Smooth muscle cell (in vitro differentiated cells): ENCODE results near the gene CEMP1. TPM values are rescaled to one million over a fixed set of nuclear protein-coding genes. Genes with fewer than 3 reads are reported as not detected.
A peak's percentile ranks its signal among the peaks of the same experiment; 100 is the strongest.
"Not testable (repeated sequence)": the region's sequence is repeated elsewhere in the genome, so short reads cannot be mapped to it uniquely, and the experiment has no call there.

ENCODE experiments used
- DNase-seq: peaks from one replicate; lab custom pipeline; 2025; ENCODE audit not compliant: unreplicated experiment; lab: John Stamatoyannopoulos, UW
- H2AFZ ChIP-seq: fragments of 200-600 bp; sonication (generic); 2 replicates; pipeline ENCODE4 v1.6.0; 2016; ENCODE audit warnings: antibody characterized with exemption, low read depth, mild to moderate bottlenecking
- H3F3A ChIP-seq: fragments of 200-600 bp; sonication (generic); 2 replicates; pipeline ENCODE4 v1.6.0; 2017; ENCODE audit warnings: antibody characterized with exemption, low read depth
- H3K27ac ChIP-seq: fragments of 200-600 bp; sonication (generic); 2 replicates; pipeline ENCODE4 v1.5.1; 2016; ENCODE audit warnings: low read depth, mild to moderate bottlenecking
- H3K27me3 ChIP-seq: fragments of 200-600 bp; sonication (generic); 2 replicates; pipeline ENCODE4 v1.6.1; 2016; ENCODE audit warnings: low read depth, mild to moderate bottlenecking
- H3K36me3 ChIP-seq: fragments of 200-600 bp; sonication (generic); 2 replicates; pipeline ENCODE4 v1.5.1; 2016; ENCODE audit warnings: low read depth
- H3K4me1 ChIP-seq: fragments of 200-600 bp; sonication (generic); 2 replicates; pipeline ENCODE4 v1.5.1; 2016; ENCODE audit warnings: low read depth
- H3K4me2 ChIP-seq: fragments of 200-600 bp; sonication (generic); 2 replicates; pipeline ENCODE4 v1.6.0; 2016; ENCODE audit warnings: mild to moderate bottlenecking
- H3K4me3 ChIP-seq: fragments of 200-600 bp; sonication (generic); 2 replicates; pipeline ENCODE4 v1.5.1; 2016; ENCODE audit warnings: mild to moderate bottlenecking
- H3K79me2 ChIP-seq: fragments of 200-600 bp; sonication (generic); 2 replicates; pipeline ENCODE4 v1.6.0; 2016; ENCODE audit warnings: low read depth, mild to moderate bottlenecking
- H3K9ac ChIP-seq: fragments of 200-600 bp; sonication (generic); 2 replicates; pipeline ENCODE4 v1.6.0; 2016; ENCODE audit warnings: low read depth
- H3K9me3 ChIP-seq: fragments of 200-600 bp; sonication (generic); replicated peaks from 2 replicates; pipeline ENCODE4 v1.5.1; 2016; ENCODE audit warnings: low read depth
- H4K20me1 ChIP-seq: fragments of 200-600 bp; sonication (generic); 2 replicates; pipeline ENCODE4 v1.6.0; 2016; ENCODE audit warnings: low read depth
- WGBS: methylation state at CpG from one replicate; pipeline ENCODE4 v1.1.7; 2016; ENCODE audit warnings: low lambda C conversion rate; 5-methylcytosine and 5-hydroxymethylcytosine counted together
- polyA plus RNA-seq: library from polyadenylated mRNA; unstranded; fragments of >200 nt; fragmentation: Nextera tagmentation; extraction: Ambion mirVana; gene quantifications from 2 replicates; pipeline ENCODE4 v1.2.1, GENCODE V29; 2016
- total RNA-seq: library from RNA; depleted of rRNA; stranded (reverse); fragments of >200 nt; gene quantifications from 2 replicates; pipeline ENCODE4 v1.2.3, GENCODE V29; 2014
- TF ChIP-seq, protein P1 (sequence below): fragments of 200-600 bp; sonication (generic); IDR thresholded peaks from 2 replicates; pipeline ENCODE4 v1.5.1; 2017; ENCODE audit warnings: borderline replicate concordance, mild to moderate bottlenecking, antibody characterized with exemption; ENCODE audit not compliant: insufficient read depth, poor library complexity, severe bottlenecking

Gene CEMP1
- total and polyA plus RNA-seq, 2 experiments from 2014 or later, result 1.7 TPM; not detected in 1

DNA sequence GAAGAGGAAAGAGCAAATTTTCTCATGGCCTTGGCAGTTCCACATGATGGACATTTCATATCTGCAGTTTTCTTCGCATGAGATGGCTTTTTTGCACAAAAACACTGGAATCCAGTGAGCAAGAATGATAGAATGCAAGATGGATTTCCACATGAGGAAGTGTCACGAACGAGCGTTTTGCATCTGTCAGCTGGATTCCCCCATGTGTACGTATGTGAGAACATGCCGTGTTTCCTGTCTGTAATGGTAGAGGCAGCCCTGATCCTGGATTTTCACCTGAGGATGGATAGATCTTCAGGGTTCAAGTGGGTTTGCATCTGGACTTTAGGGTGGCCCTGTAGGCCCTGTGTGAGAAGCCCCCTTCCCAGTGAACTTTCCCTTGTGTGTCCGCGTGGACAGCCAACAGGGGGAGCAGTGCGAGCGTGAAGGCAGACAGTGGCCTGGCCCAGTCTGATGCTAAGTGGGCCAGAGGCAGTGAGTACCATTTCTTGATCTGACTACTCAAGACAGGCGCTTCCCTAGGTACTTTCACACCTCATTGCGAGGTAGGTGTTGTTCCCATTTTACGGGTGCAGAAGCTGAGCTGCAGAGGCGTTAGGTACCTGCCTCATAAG is 8.7 kb upstream of the CEMP1 start:
- H3K4me1 ChIP-seq, H3K4me2 ChIP-seq, H3K4me3 ChIP-seq, H2AFZ ChIP-seq, H3K9ac ChIP-seq, H3K36me3 ChIP-seq, DNase-seq, H3K9me3 ChIP-seq, H3K27ac ChIP-seq, H3K27me3 ChIP-seq, H3F3A ChIP-seq: not testable (repeated sequence)
- Histone ChIP-seq H4K20me1 (peaks cover 55% of the 10 kb centered on the region), H3K79me2 (peaks cover 54% of the 10 kb centered on the region)
- 82% methylated on average over 14 of the region's 14 CpGs for WGBS
- TF ChIP-seq, protein P1, sequence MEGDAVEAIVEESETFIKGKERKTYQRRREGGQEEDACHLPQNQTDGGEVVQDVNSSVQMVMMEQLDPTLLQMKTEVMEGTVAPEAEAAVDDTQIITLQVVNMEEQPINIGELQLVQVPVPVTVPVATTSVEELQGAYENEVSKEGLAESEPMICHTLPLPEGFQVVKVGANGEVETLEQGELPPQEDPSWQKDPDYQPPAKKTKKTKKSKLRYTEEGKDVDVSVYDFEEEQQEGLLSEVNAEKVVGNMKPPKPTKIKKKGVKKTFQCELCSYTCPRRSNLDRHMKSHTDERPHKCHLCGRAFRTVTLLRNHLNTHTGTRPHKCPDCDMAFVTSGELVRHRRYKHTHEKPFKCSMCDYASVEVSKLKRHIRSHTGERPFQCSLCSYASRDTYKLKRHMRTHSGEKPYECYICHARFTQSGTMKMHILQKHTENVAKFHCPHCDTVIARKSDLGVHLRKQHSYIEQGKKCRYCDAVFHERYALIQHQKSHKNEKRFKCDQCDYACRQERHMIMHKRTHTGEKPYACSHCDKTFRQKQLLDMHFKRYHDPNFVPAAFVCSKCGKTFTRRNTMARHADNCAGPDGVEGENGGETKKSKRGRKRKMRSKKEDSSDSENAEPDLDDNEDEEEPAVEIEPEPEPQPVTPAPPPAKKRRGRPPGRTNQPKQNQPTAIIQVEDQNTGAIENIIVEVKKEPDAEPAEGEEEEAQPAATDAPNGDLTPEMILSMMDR, result peak; percentile 39

- 93% methylated on average over 24 of the region's 24 CpGs for WGBS
- not testable (repeated sequence) for H3K27me3 ChIP-seq, H3K9ac ChIP-seq, H3F3A ChIP-seq, H2AFZ ChIP-seq, DNase-seq, H3K4me1 ChIP-seq, H3K9me3 ChIP-seq, H3K27ac ChIP-seq, H3K36me3 ChIP-seq
- H3K79me2 ChIP-seq, result peaks cover 48% of the 10 kb centered on the region
- H4K20me1 ChIP-seq, result peaks cover 49% of the 10 kb centered on the region
- peak overlapping the region; percentile 60 for H3K4me3 ChIP-seq
- H3K4me2 ChIP-seq, result peak overlapping the region; percentile 89
Observed at GRCh38 chr16:2539192-2539844, 8.1 kb upstream of the CEMP1 start.

GRCh38 chr16:2537451-2538379 is 6.5 kb upstream of the CEMP1 start, which contains the start of gene PDPK1:
PDPK1 (plus strand) TSS chr16:2538021; CDS start chr16:2538113, 92 bp downstream.
- H2AFZ ChIP-seq, result no peak within 1 kb of the TSS
- no peaks in the 10 kb centered on the region for H3K36me3 ChIP-seq
- TF ChIP-seq, protein P1, result no peak
- H3K4me1 ChIP-seq, result no peaks in the 10 kb centered on the region
- H3F3A ChIP-seq, result peaks cover 8% of the 10 kb centered on the region
- H3K4me2 ChIP-seq, result peak within 1 kb of the TSS; percentile 89
- peaks cover 40% of the 10 kb centered on the region for H4K20me1 ChIP-seq
- peaks cover 39% of the 10 kb centered on the region for H3K79me2 ChIP-seq
- peak; percentile 81 for DNase-seq
- H3K27me3 ChIP-seq, result no peaks in the 10 kb centered on the region
- peak within 1 kb of the TSS; percentile 65 for H3K9ac ChIP-seq
- H3K9me3 ChIP-seq, result no peaks in the 10 kb centered on the region
- H3K4me3 ChIP-seq, result peak within 1 kb of the TSS; percentile 77
- H3K27ac ChIP-seq, result peak within 1 kb of the TSS; percentile 75
- WGBS, result 3% methylated on average over 48 of the region's 126 CpGs

- no peak overlapping the region for H3K9ac ChIP-seq
- H3K4me1 ChIP-seq, result peaks cover 6% of the 10 kb centered on the region
- H4K20me1 ChIP-seq, result peaks cover 22% of the 10 kb centered on the region
- no peak overlapping the region for H2AFZ ChIP-seq
- H3K4me3 ChIP-seq, result no peak overlapping the region
- H3K36me3 ChIP-seq, result no peaks in the 10 kb centered on the region
- TF ChIP-seq, protein P1, result no peak
- WGBS, result 27% methylated on average over 9 of the region's 9 CpGs
- no peak for DNase-seq
- H3K9me3 ChIP-seq, result no peaks in the 10 kb centered on the region
- peaks cover 22% of the 10 kb centered on the region for H3K79me2 ChIP-seq
- H3K27ac ChIP-seq, result peak overlapping the region; percentile 72
- H3K4me2 ChIP-seq, result peak overlapping the region; percentile 32
- peaks cover 15% of the 10 kb centered on the region for H3F3A ChIP-seq
- no peaks in the 10 kb centered on the region for H3K27me3 ChIP-seq
Observed at GRCh38 chr16:2535625-2536013, 4.4 kb upstream of the CEMP1 start.

DNA sequence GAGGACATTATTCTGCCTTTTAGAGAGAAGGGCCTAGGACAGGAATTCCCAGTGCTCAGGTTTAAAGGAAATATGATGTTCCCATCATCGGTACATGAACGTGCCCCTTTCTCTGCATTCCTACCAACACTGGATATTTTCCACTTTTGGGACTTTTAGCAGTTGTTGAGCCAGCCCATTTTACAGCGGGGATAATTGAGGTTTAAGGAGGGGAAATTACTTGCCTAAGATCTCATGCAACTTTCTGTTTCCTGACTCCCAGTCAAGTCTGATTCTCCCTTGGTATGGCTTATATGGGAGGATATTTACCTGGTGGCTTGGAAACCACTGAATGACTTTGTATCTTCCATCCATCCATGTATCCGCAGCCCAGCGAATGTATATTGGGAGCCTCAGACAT is 3.1 kb upstream of the CEMP1 start:
- WGBS, result 94% methylated on average over 5 of the region's 5 CpGs

More for the DNA sequence above, 3.1 kb upstream of the CEMP1 start:
- not testable (repeated sequence) for H3K4me1 ChIP-seq, H3K27me3 ChIP-seq, H3K27ac ChIP-seq, H3K9ac ChIP-seq, H3K79me2 ChIP-seq, DNase-seq, H3K4me3 ChIP-seq, H2AFZ ChIP-seq, H3K4me2 ChIP-seq, H3K9me3 ChIP-seq, H3K36me3 ChIP-seq, H4K20me1 ChIP-seq
- H3F3A ChIP-seq, result peaks cover 15% of the 10 kb centered on the region
